ENCODE data around the gene PAN3.
A peak's percentile ranks its signal among the peaks of the same experiment; 100 is the strongest.

- TF ChIP-seq CTCF (IDR thresholded peaks at IDR 0.05; ENCODE audit: insufficient read depth, low read depth, low read length) (peak; percentile 17), EZH2 (IDR thresholded peaks at IDR 0.05; ENCODE audit: insufficient read depth, low read length) (no peak)
Observed at GRCh38 chr13:28313579-28313978, 175.2 kb downstream of the PAN3 start.

Data from astrocyte (in vitro differentiated cells and primary cell).